ENCODE results near the gene EPG5. TPM values are rescaled to one million over a fixed set of nuclear protein-coding genes. Genes with fewer than 3 reads are reported as not detected.

EPG5 gene
- total RNA-seq, 1 experiment from 2014 or later = 66.7 TPM

GRCh38 chr18:45916302-45916701 is 50.8 kb downstream of the EPG5 start:
- no peak for DNase-seq (ENCODE audit: low read depth)

- no peak for DNase-seq (ENCODE audit: low read depth)
These were observed 53.9 kb downstream of the EPG5 start for GRCh38 chr18:45913276-45913675.

GRCh38 chr18:45910405-45911023 is 56.6 kb downstream of the EPG5 start:
- peak; percentile 27 for DNase-seq (ENCODE audit: low read depth)

GRCh38 chr18:45901654-45902210 is 65.4 kb downstream of the EPG5 start:
- no peak for DNase-seq (ENCODE audit: low read depth)

GRCh38 chr18:45900623-45901022 is 66.5 kb downstream of the EPG5 start:
- no peak for DNase-seq (ENCODE audit: low read depth)

GRCh38 chr18:45896991-45897390 is 70.1 kb downstream of the EPG5 start:
- no peak for DNase-seq (ENCODE audit: low read depth)

- no peak for DNase-seq (ENCODE audit: low read depth)
These were observed 70.7 kb downstream of the EPG5 start for GRCh38 chr18:45896452-45896851.

- no peak for DNase-seq (ENCODE audit: low read depth)
These were observed 71.8 kb downstream of the EPG5 start for GRCh38 chr18:45895339-45895738.

- DNase-seq (ENCODE audit: low read depth) = no peak
These were observed 72.3 kb downstream of the EPG5 start for GRCh38 chr18:45894818-45895217.

- DNase-seq (ENCODE audit: low read depth) = no peak
These were observed 75.3 kb downstream of the EPG5 start for GRCh38 chr18:45891806-45892205.

GRCh38 chr18:45890606-45891005 is 76.5 kb downstream of the EPG5 start:
- DNase-seq (ENCODE audit: low read depth) = peak; percentile 46

- no peak for DNase-seq (ENCODE audit: low read depth)
These were observed 77.6 kb downstream of the EPG5 start for GRCh38 chr18:45889419-45890064.

- DNase-seq (ENCODE audit: low read depth) = no peak
These were observed 79.5 kb downstream of the EPG5 start for GRCh38 chr18:45887585-45887984.

- DNase-seq (ENCODE audit: low read depth) = no peak
These were observed 86.1 kb downstream of the EPG5 start for GRCh38 chr18:45880876-45881558.

GRCh38 chr18:45879681-45880655 is 87.2 kb downstream of the EPG5 start:
- peak; percentile 63 for DNase-seq (ENCODE audit: low read depth)

GRCh38 chr18:45877403-45877802 is 89.7 kb downstream of the EPG5 start:
- no peak for DNase-seq (ENCODE audit: low read depth)

GRCh38 chr18:45876161-45876560 is 91.0 kb downstream of the EPG5 start:
- peak; percentile 90 for DNase-seq (ENCODE audit: low read depth)

- DNase-seq (ENCODE audit: low read depth) = no peak
These were observed 92.5 kb downstream of the EPG5 start for GRCh38 chr18:45874491-45875184.

- DNase-seq (ENCODE audit: low read depth) = peak; percentile 54
These were observed 95.6 kb downstream of the EPG5 start for GRCh38 chr18:45871431-45872084.

GRCh38 chr18:45870419-45870818 is 96.7 kb downstream of the EPG5 start:
- DNase-seq (ENCODE audit: low read depth) = no peak

Measured in LHCN-M2 (cell line).